Activated CD8-positive, alpha-beta memory T cell treated with anti-CD3 and anti-CD28 coated beads, Interleukin-2, amount 50 U/mL, for 24 hours (primary cell): ENCODE results near the gene ENPP3.

Experiments
- DNase-seq: peaks from one replicate; pipeline ENCODE4 v3.0.0-alpha.2; 2020; ENCODE audit errors: extremely low read depth

ENPP3 gene

DNA sequence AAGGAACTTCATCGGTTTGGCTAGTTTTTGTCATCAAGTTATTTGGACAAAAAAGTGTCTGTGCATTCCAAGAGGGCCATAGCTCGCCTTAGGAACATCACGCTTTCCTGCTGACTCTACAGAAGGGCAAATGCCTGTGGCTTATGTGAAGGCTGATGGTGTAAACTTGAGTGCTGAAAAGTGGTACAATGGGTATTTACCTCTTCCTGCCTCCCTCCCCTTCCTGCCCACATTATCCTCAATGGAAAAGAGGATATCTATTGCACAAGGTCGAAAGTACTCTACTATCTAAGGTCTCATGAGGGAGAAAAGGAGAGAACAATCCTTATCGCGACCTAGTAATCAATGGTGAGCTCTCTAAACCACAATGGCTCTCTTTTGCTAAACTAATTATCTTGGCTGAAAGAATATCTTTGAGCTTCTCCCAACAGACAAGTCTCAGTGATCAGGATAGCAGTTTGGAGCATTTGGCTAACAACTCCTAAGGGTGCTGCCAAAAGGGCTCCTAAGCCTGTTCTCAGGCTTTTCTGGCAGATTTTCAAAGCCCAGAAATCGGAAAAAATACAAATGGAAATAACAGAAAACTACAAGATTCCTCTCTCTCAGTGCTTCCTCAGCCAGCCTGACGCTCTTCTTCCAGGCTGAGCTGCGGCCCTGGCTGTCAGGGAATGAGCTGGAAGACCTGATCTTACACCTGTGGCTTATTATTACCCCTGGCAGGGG, 128.1 kb downstream of the ENPP3 start:
- DNase-seq, result no peak

DNA sequence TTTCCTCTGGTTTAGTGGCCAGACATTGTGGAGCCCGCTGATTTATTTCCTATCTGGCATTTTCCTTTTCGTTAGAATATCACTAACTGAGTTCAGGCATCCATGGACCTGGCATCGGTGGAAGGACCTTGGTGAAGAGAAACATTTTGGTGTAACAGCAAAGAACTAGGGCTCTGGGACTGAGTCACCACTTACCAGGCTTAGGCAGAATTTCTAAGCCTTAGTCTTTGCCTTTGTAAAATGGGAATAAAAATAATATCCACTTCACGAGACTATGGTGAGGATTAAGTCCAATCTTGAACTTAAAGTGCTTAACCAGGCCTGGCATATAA, 128.7 kb downstream of the ENPP3 start:
- DNase-seq, result no peak

DNA sequence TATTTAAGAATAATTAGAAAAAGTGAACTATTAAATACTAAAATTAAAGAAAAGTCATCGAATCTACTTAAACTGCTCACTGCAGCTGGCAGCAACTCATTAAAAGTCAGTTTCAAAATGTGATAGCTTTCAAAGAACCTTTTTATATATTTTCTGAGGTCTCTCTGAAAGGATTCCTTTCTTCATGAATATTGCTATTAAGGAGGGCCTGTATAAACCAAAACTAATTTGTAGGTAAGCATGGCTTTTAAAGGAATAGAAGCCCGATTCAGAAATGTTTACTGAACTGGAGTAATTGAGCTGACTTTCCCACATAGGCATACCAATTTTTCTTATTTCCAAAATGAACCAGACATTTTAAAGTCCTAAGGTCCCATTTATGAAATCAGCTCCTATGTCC, 129.5 kb downstream of the ENPP3 start:
- DNase-seq, result no peak

DNA sequence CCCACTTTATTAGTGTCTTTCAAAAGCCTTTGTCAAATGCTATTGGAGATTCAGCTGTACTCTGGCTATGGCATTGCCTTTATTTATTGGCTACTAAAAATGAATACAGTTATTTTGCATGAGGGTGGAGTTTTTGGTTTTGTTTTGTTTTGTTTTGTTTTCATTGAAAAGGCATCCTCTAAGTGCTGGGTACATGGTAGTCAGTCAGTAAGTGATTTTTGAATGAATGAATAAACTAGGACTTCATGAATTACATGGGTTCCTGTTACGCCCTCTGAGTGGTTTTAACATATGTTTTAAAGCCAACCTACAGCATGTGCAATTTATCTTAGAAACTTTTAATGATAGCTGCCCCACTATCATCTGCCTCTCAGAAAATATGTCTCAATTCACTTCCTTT, 131.9 kb downstream of the ENPP3 start:
- DNase-seq, result no peak

DNA sequence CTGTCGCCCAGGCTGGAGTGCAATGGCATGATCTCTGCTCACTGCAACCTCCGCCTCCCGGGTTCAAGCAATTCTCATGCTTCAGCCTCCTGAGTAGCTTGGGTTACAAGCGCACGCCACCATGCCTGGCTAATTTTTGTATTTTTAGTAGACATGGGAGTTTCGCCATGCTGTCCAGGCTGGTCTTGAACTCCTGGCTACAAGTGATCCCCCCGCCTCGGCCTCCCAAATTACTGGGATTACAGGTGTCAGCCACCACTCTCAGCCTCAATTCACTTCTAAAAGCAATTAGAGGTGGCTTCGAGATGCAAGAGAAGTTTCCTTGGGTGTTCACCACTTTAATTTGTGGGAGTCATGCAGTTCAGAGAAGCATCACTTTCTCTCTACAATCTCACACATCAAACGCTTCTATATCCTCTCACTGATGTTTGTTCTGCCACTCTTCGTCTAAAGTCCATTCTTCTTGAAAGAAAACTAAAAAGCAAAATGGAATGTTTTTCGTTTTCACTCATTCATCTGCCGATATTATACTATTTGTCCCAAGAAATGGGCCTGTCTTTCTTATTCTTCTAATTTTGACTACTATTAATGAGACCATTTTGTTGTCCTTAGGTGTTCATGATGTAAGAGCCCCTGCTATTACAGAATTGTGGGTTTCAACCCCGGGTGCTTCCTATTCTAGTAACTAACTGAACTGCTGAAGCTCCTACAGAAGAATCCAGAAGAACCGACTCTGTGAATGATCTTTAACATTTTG, 132.5 kb downstream of the ENPP3 start:
- DNase-seq, result no peak

DNA sequence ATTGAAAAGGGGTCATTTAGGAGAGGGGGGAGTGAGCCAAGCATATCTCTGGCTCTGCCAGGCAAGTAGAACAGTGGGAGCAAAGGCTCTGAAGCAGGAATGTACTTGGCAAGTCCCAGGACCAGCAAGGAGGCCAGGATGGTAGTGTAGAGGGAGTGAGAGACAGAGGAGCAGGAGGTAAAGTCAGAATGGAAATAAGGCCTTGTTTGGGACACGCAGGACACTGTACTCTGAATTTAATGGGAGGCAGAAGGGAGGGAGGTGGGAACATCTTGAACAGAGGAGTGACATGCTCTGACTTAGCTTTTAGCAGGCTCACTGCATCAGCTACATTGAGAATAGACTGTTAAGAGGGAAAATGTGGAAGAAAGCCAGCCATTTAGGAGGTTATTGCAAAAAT, 133.7 kb downstream of the ENPP3 start:
- no peak for DNase-seq

DNA sequence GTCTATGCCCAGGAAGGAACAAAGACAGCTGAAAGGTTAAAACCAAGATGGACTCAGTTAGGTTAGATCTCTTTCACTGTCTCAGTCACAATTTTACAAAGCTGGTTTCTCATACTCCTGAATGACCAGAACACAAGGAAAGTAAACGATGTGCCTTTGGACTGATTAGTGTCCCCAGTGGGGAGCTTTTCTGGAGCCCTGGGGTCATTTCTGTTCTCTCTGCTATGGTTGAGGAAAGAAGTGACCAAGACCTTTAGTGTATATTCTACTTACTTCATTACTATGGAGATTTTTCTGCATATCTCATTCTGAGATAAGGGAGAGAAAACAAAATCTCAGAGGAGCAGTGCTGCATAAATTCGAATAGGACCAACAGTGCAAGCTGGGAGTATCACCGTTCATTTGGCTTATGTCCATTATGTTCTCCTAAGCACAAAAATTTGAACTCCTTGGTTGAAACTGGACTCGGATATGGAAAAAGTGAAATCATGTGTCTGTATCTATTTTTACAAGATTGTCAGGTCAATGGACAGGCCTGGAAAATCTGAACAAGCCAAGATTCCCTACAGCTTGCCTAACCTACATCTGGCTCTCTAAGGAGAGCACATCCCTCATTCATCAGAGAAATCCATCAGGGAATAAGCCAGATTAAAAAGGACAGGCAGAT, 136.3 kb downstream of the ENPP3 start:
- DNase-seq, result no peak

DNA sequence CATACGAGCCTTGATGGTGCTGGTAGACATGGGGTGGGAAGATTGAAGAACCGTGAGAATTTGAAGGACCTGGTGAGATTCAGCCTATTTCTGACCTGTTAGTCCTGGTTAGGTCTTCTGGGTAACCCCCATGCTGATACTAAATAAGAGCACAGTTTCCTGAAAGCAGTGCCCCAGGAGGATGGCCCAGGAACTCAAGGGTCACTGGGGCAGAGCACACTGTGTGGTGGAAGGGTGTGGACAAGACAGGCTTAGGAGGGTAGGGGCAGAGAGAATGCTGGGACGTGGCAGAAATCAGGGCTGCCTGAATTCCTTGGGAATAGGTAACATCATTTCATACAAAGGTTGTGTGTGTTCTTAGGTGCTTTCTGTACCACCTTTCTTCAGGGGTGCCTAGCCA, 138.8 kb downstream of the ENPP3 start:
- no peak for DNase-seq

DNA sequence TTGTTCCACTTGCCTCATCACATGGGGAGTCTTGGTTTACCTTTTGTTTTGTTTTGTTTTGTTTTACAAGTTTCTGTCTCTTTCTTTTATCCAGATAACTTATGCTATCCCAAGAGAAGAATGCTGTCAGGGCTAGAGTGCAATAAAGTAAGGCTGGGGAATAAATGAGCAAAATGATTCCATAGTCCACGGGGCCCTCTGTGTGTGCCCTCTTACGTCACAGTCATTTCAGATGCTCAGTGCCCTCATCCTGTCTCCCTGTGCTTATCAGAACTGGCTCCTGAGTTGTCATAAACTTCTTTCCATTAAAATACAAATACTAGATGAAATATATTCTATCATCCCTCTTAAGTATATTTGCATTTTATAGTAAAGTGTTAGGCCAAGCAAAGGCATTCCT, 139.9 kb downstream of the ENPP3 start:
- DNase-seq, result no peak

DNA sequence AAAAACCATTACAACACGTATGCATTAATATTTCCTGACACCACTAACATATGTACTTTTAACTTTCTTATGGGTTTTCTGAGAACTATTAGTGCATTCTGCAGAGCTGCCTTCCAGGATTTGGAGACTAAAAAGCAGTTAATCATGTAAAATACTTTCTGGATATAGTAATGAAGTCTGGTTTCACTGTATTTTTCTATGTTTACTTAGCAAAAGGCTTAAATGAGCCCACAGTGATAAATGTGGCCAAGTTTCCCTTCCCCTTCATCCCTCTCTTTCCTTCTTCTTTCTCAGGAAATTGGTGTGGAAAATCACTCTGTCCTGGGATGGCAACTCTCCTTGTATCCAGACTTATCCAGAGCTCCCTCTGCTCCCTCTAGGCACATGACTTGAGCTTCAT, 141.1 kb downstream of the ENPP3 start:
- no peak for DNase-seq

DNA sequence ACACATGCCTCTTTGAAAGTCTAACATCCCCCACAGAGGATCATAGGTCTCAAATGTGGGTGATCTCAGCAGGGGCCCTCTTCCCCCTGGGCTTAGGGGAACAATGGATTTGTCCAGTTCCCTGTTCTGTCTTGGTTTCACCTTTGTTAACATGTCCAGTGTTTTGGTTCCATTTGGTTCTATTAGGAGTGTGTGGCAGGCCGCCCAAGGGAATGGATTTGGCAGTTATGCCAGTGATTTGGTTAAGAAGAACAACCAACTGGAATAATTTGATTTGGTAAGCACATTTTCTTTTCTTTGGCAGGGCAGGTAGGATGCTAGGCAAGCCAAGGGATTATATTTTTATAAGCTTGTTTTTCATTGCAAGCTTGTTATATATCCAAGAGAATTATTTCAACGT, 142.2 kb downstream of the ENPP3 start:
- no peak for DNase-seq

DNA sequence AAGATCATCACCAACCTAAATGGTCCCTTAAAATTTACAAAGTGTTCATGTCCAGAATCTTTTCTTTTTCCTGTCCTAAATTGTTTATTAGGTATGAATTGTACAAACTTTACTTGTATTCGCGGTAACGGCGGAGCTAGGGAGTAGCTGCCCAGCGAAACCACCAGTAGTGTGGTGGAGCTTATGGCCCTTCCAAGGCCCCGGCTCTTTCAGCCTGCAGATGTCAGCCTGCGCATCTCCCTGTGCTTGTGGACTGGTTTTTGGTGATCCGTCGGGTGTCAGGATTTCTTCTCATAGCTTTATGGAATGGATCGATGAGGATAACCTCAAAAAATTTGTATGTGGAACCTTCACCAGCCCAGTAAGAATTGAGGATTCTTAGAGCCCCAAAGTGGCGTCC, 143.5 kb downstream of the ENPP3 start:
- DNase-seq, result no peak

DNA sequence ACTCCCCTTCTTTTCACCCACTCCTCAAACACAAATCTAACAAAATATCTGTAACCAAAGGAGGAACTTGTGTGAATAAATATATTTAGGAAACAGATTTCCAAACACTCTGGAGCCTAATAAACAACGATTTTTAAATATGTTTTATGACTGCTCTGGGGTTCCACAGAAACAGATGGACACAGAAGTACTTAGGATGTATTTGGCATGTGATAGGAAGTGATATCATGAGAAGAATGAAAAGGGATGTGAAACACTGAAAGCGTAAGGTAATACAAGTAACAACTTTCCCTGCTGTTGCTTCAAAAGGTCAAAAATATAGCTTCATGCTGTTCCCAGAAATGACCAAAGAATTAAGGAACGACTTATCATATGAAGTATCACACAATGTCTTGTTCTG, 144.6 kb downstream of the ENPP3 start:
- no peak for DNase-seq

DNA sequence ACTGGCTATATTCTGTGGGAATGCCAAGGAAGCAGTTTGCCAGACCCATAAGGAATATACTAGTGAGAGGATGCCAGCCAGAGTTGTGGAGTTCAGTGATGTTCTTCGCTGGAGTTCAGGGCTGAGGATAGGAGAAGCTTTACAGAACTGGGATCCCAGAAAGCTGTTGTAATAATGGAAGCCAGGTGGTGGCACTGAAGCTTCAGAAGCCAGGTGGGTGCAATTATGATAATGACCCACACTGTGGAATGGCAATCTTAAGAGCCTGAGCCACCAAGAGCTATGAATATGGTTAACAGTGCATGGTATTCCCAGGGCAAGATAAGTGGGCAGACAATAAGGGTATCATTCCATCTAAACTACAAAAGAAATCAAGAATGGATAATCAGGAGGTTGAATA, 145.7 kb downstream of the ENPP3 start:
- no peak for DNase-seq

DNA sequence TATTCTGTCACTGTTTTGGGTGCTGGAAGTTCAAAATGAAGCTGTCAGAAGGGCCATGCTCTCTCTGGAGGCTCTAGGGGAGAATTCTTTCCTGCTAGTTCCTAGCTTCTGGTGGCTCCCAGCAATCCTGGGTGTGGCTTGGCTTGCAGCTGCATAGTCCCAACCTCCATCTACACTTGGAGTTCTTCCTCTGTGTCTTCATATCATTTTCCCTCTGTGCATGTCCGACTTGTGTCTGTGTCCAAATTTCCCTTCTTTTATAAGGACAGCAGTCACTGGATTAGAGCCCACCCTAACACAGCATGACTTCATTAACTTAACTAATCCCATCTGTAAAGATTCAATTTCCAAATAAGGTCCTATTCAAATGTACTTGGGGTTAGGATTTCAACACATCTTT, 147.5 kb downstream of the ENPP3 start:
- DNase-seq, result no peak

DNA sequence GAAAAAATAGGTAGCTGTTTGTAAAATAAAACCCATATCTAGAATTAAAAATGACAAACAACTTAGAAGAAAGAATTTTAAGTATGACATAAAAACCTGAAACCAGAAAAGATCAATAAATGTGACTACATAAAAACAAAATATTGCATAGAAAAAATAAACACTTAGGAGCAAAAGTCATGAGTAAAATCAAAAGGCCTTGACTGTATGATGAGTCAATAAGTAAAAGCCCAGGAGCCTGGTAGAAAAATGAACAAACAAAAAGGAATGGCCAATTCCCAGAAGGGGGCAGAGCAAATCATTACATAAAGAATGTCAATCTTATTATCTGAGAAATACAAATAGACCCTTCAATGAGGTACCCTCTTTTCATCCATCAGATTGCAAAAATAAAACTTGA, 150.0 kb downstream of the ENPP3 start:
- DNase-seq, result no peak

DNA sequence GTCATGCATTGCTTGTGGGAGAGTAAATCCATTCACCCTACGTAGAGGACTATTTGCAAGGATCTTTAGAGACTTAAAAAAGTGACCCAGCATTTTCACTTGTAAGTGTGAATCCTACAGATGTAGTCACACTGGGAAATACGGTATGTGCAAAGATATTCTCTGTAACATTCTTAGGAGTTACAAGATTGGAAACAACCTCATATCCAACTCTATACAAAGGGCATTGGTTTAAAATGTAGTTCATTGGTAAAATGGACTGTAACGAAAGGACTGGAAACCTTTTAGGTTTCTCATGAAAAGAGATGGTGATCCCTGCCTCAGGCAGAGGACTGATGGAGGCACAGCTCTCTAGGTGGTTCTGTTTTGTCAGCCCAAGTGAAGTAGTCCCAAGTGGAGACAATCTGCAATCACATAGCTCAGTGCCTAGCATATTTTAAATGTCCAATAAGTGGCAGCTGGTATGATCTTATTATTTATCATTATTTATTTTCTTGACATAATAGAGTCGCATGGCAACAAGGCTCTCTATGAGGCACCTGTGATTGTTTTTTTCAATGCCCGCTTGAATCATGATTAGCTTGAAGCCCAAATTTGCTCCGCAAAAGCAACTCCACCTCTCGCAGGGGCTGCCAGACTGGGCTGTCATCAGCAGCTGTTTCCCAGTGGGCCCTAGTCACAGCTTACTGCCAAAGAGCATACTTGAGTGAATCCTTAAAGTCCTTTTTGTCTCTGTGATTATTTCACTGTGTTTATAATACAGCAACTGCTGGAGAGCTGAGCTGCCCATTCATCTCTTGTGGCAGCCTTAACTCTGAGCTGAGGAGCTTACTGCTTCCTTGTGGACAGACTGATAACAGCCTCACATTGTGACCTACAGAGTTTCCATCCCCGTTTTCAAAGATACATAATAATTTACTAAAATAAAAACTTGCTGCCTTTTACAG, 150.9 kb downstream of the ENPP3 start:
- no peak for DNase-seq

DNA sequence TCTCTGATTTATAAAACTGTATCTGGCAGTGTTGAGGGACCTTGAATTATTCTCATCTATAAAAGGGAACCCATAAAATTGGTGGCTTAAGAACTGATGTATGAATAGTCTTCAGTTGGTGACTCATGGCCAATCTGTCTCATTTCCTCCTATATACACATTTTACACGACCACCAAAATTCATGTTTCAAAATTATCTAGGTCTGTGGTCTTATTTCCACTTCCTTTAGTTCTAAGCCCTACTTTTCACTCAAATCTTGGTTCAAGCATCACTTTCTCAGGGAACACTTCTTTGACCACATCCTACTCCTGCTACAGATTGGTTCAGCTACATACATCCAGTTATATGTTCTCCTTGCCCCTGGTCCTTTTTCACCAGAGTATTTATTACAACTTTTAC, 152.1 kb downstream of the ENPP3 start:
- no peak for DNase-seq

DNA sequence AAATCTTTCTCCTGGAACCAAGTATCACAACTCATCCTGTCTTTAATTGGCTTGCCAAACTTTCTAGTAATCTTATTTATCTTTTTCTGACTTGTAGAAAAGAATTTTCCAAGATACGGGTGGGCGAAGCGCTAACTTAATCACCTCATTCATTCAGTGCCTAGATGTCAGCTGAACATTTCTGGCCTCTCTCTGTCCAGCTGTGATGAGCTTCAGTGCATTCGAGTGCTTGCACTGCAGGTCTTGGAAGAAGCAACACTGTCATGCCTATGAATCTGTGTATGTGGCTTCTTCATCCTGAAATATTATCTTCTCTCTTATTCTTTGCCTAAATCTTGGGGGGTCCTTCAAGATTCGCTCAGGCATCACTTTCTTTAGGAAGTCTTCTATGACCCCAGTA, 154.4 kb downstream of the ENPP3 start:
- DNase-seq, result no peak

DNA sequence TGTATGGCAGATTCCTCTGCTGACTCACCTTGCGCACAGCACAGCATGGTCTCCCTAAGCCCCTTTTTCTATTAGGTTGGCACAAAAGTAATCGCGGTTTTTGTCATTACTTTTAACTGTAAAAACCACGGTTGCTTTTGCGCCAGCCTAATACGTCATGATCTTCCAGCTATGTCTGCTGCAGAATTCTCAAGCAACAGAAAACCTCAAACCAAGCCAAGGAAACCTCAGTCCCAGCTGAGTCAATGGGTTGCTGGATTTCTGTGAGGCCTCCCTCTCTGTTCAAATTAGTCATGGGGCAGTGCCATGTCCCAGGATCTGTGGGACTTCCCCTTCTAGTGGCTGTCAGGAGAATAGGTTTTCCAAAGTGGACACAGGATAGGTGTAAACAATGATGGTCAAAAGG, 155.0 kb downstream of the ENPP3 start:
- no peak for DNase-seq

DNA sequence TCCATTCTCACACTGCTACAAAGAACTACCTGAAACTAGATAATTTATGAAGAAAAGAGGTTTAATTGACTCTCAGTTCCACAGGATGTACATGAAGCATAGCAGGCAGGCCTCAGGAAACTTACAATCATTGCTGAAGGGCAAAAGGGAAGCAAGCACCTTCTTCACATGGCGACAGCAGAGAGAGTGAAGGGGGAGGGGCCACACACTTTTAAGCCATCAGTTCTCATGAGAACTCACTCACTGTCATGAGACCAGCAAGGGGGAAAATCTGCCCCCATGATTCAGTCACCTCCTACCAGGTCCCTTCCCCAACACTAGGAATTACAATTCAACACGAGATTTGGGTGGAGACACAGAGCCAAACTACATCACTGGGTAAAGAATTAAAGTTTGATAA, 158.3 kb downstream of the ENPP3 start:
- DNase-seq, result no peak
